HFFc6 (cell line): Measurements from ENCODE around the gene KRTAP10-3. TPM values are rescaled to one million over a fixed set of nuclear protein-coding genes. Genes with fewer than 3 reads are reported as not detected.
"Not testable (repeated sequence)": the region's sequence is repeated elsewhere in the genome, so short reads cannot be mapped to it uniquely, and the experiment has no call there.

Source experiments
- DNase-seq: peaks from one replicate; pipeline ENCODE4 v3.0.0-alpha.2; 2018
- H3K27ac Mint-ChIP-seq: 2 replicates; pipeline ENCODE4 v1.8.0; 2020; ENCODE audit warnings: mild to moderate bottlenecking, mixed read lengths
- H3K27me3 Mint-ChIP-seq: 2 replicates; pipeline ENCODE4 v1.8.0; 2021; ENCODE audit warnings: mild to moderate bottlenecking, moderate library complexity, mixed read lengths; ENCODE audit not compliant: insufficient read depth
- H3K36me3 Mint-ChIP-seq: 2 replicates; pipeline ENCODE4 v1.8.0; 2021; ENCODE audit warnings: low read depth, mixed read lengths
- H3K4me1 Mint-ChIP-seq: 2 replicates; pipeline ENCODE4 v1.8.0; 2020; ENCODE audit warnings: low read depth, mixed read lengths
- H3K4me3 Mint-ChIP-seq: 2 replicates; pipeline ENCODE4 v1.8.0; 2020; ENCODE audit warnings: mild to moderate bottlenecking, moderate library complexity, mixed read lengths
- H3K9me3 Mint-ChIP-seq: 2 replicates; pipeline ENCODE4 v1.8.0; 2020; ENCODE audit warnings: mild to moderate bottlenecking, mixed read lengths
- total RNA-seq, 6 experiments: library from RNA; stranded (reverse); fragmentation: NEBNext Ultra II Directional; extraction: Animal tissue kit (Norgen Biotek cat#: 25700); gene quantifications; 2 replicates in 1 of 6; 3 replicates in 5 of 6; pipeline ENCODE4 v1.2.3, GENCODE V29; 2021
- TF ChIP-seq, protein P1 (sequence below): fragments of 200-600 bp; sonication (generic); IDR thresholded peaks from 2 replicates; pipeline ENCODE4 v1.5.0; 2021; ENCODE audit warnings: antibody characterized with exemption, mild to moderate bottlenecking

The KRTAP10-3 gene
- total RNA-seq, 6 experiments from 2014 or later: not detected

DNA sequence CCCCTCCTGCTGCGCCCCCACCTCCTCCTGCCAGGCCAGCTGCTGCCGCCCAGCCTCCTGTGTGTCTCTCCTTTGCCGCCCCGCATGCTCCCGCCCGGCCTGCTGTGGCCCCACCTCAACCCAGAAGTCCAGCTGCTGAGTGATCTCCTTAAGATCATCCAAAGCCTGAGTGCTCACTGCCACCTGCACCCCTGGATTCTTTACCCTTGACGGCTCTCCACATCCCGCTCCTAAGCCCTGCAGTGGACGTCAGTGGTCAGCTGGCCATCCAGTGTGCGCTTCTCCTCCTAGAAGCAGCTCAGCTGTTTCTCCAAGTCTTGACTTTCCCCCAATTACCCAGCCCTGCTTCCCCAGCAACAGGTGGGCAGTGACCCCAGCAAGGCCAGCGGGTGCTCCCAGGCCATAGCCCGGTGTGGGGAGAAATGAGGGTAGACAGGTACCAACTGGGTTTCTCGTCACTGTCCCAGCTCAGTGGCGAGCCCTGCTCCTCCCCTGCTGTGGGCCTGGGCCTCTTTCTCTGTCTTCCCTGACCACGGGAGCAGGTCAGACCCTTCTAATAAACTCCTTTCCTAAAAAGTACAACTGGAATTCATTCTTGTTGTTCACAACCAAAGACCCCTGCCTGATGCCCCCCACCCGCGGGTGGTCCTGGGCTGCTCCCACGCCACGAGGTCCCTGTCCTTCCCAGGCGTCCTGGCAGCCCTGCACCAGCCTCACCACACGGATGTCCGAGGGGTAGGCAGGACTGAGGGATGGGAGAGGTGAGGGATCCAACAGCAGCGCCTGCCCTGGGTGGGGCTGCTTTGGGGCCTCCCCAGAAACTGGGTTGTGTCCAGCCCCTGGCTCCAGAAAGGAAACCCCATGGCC, 43.2 kb upstream of the KRTAP10-3 start:
- H3K4me3 Mint-ChIP-seq: no peak overlapping the region
- no peak for DNase-seq
- no peaks in the 10 kb centered on the region for H3K36me3 Mint-ChIP-seq
- peaks cover 13% of the 10 kb centered on the region for H3K27me3 Mint-ChIP-seq
- no peak overlapping the region for H3K27ac Mint-ChIP-seq
- no peaks in the 10 kb centered on the region; the same call in 1 of the 2 replicates for H3K4me1 Mint-ChIP-seq
- H3K9me3 Mint-ChIP-seq: peaks cover 4% of the 10 kb centered on the region
- TF ChIP-seq, protein P1, sequence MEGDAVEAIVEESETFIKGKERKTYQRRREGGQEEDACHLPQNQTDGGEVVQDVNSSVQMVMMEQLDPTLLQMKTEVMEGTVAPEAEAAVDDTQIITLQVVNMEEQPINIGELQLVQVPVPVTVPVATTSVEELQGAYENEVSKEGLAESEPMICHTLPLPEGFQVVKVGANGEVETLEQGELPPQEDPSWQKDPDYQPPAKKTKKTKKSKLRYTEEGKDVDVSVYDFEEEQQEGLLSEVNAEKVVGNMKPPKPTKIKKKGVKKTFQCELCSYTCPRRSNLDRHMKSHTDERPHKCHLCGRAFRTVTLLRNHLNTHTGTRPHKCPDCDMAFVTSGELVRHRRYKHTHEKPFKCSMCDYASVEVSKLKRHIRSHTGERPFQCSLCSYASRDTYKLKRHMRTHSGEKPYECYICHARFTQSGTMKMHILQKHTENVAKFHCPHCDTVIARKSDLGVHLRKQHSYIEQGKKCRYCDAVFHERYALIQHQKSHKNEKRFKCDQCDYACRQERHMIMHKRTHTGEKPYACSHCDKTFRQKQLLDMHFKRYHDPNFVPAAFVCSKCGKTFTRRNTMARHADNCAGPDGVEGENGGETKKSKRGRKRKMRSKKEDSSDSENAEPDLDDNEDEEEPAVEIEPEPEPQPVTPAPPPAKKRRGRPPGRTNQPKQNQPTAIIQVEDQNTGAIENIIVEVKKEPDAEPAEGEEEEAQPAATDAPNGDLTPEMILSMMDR: no peak

DNA sequence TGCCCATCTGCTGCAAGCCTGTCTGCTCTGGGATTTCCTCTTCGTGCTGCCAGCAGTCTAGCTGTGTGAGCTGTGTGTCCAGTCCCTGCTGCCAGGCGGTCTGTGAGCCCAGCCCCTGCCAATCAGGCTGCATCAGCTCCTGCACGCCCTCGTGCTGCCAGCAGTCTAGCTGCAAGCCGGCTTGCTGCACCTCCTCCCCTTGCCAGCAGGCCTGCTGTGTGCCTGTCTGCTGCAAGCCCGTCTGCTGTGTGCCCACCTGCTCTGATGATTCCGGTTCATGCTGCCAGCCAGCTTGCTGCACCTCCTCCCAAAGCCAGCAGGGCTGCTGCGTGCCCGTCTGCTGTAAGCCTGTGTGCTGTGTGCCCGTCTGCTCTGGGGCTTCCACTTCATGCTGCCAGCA, 42.5 kb upstream of the KRTAP10-3 start:
- not testable (repeated sequence) for H3K27ac Mint-ChIP-seq, DNase-seq, H3K36me3 Mint-ChIP-seq, H3K4me1 Mint-ChIP-seq, H3K4me3 Mint-ChIP-seq, H3K9me3 Mint-ChIP-seq
- TF ChIP-seq, protein P1: peak; percentile 5; the same call in 1 of the 2 replicates
- H3K27me3 Mint-ChIP-seq: peaks cover 15% of the 10 kb centered on the region

DNA sequence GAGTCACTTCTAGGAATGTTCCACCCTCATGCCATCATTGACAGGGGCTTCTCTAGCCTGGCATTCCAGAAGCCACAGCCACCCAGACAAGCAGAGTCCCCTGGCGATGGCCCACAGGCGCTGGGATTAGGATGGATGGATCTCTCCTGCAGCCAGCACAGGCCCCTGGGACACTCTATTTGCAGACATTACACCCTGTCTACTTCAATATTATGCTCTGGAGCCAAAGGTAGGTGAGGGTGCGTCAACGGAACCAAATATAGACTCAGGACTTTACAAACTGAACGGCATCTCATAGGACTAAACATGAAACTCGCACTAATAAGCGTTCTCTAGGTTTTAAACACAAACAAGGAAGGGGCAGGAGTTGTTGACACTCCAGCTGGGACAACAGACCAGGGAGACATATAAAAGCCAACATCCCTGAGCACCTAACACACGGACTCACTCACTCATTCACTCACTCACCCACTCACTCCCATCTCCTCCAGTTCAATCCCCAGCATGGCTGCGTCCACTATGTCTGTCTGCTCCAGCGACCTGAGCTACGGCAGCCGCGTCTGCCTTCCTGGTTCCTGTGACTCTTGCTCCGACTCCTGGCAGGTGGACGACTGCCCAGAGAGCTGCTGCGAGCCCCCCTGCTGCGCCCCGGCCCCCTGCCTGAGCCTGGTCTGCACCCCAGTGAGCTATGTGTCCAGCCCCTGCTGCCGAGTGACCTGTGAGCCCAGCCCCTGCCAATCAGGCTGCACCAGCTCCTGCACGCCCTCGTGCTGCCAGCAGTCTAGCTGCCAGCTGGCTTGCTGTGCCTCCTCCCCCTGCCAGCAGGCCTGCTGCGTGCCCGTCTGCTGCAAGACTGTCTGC, 41.8 kb upstream of the KRTAP10-3 start, which contains the start of gene KRTAP10-7:
TSS of gene KRTAP10-7 (plus strand) at position 480 of the 861 bp plus-strand sequence. CDS start at position 505, 25 bp downstream.
- H3K4me1 Mint-ChIP-seq, H3K4me3 Mint-ChIP-seq, DNase-seq, H3K36me3 Mint-ChIP-seq, H3K27ac Mint-ChIP-seq, H3K9me3 Mint-ChIP-seq: not testable (repeated sequence)
- H3K27me3 Mint-ChIP-seq: peaks cover 17% of the 10 kb centered on the region

DNA sequence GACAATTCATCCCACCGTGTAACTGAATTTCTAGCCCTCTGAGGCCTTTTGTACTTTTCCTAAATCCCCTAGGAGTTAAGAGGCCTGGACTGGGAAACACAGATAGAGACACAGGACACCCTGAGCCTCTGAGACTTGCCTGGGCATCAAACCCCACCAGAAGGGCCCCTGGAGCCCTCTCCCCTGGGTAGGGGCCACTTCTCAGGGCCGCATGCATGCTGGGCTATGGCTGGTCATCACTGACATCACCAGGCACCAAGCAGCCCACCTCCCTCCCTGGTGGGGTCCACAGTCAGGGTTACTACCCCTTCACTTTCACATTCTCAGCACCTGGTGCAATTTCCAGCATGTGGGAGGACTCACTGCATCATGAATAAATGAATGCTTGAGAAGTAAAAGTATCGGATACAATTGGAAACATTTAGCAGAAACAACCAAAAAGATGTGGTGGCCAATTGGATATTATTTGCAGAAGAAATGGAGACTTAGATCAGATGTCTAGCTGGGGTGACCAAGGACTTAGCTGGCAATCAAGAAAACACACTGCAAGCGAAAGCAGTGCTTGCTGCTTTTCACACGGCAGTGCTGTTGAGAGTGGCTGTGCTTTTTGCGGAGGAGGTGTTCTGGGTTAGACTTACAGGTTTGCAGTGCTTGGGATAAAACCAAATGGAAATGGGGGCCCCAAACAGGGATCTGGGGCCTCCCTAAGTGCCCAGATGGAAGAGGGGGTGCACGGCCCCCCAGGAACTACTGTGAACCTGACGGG, 40.9 kb upstream of the KRTAP10-3 start:
- no peak overlapping the region for H3K27ac Mint-ChIP-seq
- H3K36me3 Mint-ChIP-seq: no peaks in the 10 kb centered on the region
- no peak for DNase-seq
- peaks cover 21% of the 10 kb centered on the region for H3K27me3 Mint-ChIP-seq
- TF ChIP-seq, protein P1: no peak
- no peak overlapping the region for H3K4me3 Mint-ChIP-seq
- H3K9me3 Mint-ChIP-seq: no peaks in the 10 kb centered on the region; the same call in none of the 2 replicates
- no peaks in the 10 kb centered on the region; the same call in 1 of the 2 replicates for H3K4me1 Mint-ChIP-seq

DNA sequence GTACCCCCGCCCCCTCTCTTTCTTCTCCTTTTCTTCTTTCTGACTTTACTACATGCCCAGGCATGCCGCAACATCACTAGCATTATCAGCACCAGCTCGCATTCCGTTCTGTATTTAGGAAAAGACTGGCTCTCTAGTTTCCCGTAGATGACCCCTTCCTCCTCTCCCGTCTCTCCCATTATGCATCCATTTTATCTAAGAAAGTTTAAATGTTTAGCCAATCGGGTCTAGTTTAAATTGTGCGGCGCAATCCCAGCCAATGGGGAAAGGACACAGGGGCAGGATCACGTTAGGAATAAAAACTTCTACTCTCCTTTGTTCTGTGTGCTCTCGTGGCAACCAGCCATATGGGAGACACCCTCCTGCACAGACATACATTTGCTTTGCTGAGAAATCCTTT, 39.5 kb upstream of the KRTAP10-3 start:
- TF ChIP-seq, protein P1: no peak
- Mint-ChIP-seq H3K4me1 (peaks cover 9% of the 10 kb centered on the region; the same call in 1 of the 2 replicates), H3K27me3 (peaks cover 19% of the 10 kb centered on the region), H3K9me3 (no peaks in the 10 kb centered on the region; the same call in none of the 2 replicates), H3K4me3 (no peak overlapping the region), H3K27ac (no peak overlapping the region), H3K36me3 (no peaks in the 10 kb centered on the region)
- no peak for DNase-seq
